Lower leg skin (tissue), 3 donors: Measurements from ENCODE around the gene CSGALNACT2.

Source experiments
- CTCF ChIP-seq, 3 donors: fragments of 450-650 bp; IDR thresholded peaks; one replicate each; pipeline ENCODE4 v1.5.1; 2016; ENCODE audit warnings: antibody characterized with exemption in 3 of 3, mild to moderate bottlenecking in 3 of 3, moderate library complexity in 2 of 3
- POLR2A ChIP-seq, 2 donors: fragments of 450-650 bp; IDR thresholded peaks; one replicate each; pipeline ENCODE4 v1.6.1; 2016 to 2017; ENCODE audit warnings: antibody characterized with exemption in 2 of 2, mild to moderate bottlenecking in 1 of 2, moderate library complexity in 1 of 2

GRCh38 chr10:43186150-43186549 lies 47.9 kb downstream of the CSGALNACT2 start:
- TF ChIP-seq CTCF (IDR thresholded peaks at IDR 0.05), result no peak
- no peak for TF ChIP-seq POLR2A (IDR thresholded peaks at IDR 0.05)
